HTR-8/SVneo (cell line): ENCODE measurements around the gene PRTG.

Source experiments
- DNase-seq: peaks from one replicate; pipeline ENCODE4 v3.0.0; 2011; ENCODE audit warnings: low spot score, mixed read lengths; ENCODE audit not compliant: insufficient read length
- FAIRE-seq: peaks from 2 replicates; lab custom pipeline; 2011; peaks lifted over from hg19 to GRCh38; lab: Jason Lieb, UNC

The PRTG gene

GRCh38 chr15:55587321-55588069 lies 155.5 kb downstream of the PRTG start:
- FAIRE-seq = no peak
- peak; percentile 30 for DNase-seq

- DNase-seq = no peak
- FAIRE-seq = peak; percentile 68
Observed at GRCh38 chr15:55586808-55587207, 156.1 kb downstream of the PRTG start.

DNA sequence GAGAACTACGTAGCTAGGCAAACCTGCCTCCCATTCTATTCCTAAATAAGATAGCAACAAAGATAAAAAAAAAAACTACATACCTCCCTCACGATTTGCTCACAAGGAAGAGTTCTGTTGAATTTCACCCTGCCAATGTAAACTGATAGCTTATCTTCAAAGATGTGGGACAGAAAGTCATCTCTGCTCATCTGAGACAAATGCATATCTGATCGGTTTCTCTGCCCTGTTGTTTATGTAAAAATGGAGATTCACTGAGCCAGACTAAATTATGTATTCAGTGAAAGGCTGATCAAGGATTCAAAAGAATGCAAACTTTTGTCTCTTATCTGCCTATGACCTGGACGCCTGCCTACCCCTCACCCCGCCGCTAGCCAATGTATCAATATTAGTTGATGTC lies 166.0 kb downstream of the PRTG start:
- FAIRE-seq (no peak), DNase-seq (no peak)

DNA sequence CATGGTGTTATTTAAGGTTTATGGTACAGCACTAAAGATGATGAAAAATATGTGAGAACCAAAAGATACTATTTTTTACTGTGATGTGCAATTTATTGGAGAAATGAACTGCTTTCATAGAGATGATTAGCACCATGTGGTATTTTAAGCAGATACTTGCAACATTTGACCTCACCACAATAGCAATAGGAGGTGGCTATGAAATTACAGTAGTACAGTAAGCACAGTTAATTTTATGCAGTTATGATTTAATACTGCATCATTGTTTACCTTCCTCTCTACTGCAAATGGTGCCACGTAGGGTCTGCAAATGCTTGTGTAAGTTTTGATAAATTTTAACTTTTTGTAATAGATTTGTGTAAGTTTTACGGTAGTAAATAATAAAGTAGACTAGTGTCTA lies 168.9 kb downstream of the PRTG start:
- no peak for FAIRE-seq

GRCh38 chr15:55573224-55573623 lies 169.7 kb downstream of the PRTG start:
- no peak for FAIRE-seq

More for the DNA sequence above, 168.9 kb downstream of the PRTG start:
- no peak for DNase-seq

DNA sequence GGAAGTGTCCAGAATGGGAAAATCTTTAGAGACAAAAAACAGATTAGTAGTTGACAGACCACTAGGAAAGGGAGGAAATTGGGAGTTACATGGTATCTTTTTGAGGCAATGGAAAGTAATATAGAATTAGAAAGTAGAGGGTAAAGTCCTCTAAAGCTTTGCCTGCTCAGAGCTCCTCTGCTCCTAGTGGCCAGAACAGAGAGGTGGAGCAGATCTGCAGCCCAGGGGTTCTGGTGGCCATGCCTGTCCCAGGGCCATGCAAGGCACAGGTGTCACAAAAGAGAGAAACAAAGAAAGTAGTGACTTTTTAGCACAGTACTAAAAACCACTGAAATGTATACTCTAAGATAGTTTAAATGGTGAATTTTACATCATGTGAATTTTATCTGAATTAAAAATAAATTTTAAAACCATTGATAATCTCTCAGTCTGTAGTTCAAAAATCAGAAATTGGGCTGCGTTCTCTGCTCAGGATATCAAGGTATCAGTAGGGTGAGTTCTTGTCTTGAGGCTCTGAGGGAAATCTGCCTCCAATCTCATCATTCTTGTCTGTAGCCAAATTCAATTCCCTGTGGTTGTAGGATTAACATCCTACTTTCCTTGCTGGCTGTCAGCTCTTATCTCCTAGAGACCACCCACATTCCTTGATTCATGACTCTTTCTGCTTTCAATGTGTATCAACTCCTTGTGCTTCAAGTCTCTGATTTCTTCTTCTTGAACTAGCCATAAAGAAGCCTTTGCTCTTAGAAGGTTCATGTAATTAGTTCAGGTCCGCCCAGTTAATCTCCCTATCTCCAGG lies 178.4 kb downstream of the PRTG start:
- DNase-seq = no peak
- no peak for FAIRE-seq

More at GRCh38 chr15:55573224-55573623, 169.7 kb downstream of the PRTG start:
- DNase-seq = no peak

- DNase-seq (no peak), FAIRE-seq (no peak)
Observed at GRCh38 chr15:55562601-55563000, 180.4 kb downstream of the PRTG start.
